ENCODE results near the gene KLK15.
"Not testable (repeated sequence)": the region's sequence is repeated elsewhere in the genome, so short reads cannot be mapped to it uniquely, and the experiment has no call there.

The KLK15 gene

GRCh38 chr19:50792272-50793250 lies 40.8 kb downstream of the KLK15 start:
- TF ChIP-seq CTCF (conservative IDR thresholded peaks at IDR 0.05; ENCODE audit: low read depth, low read length): no peak

GRCh38 chr19:50791594-50792271 lies 41.6 kb downstream of the KLK15 start:
- no peak for DNase-seq (ENCODE audit: low read depth)
- no peak overlapping the region for H3K4me3 ChIP-seq (ENCODE audit: low read depth, low read length)
- TF ChIP-seq CTCF (conservative IDR thresholded peaks at IDR 0.05; ENCODE audit: low read depth, low read length): no peak

More at GRCh38 chr19:50792272-50793250, 40.8 kb downstream of the KLK15 start:
- H3K4me3 ChIP-seq (ENCODE audit: low read depth, low read length): no peak overlapping the region
- no peak for DNase-seq (ENCODE audit: low read depth)

GRCh38 chr19:50790922-50791467 lies 42.4 kb downstream of the KLK15 start:
- TF ChIP-seq CTCF (conservative IDR thresholded peaks at IDR 0.05; ENCODE audit: low read depth, low read length): no peak
- no peak overlapping the region for H3K4me3 ChIP-seq (ENCODE audit: low read depth, low read length)
- no peak for DNase-seq (ENCODE audit: low read depth)

GRCh38 chr19:50790396-50790795 lies 43.0 kb downstream of the KLK15 start, which contains the start of gene ACP4:
Gene ACP4, plus strand, starts transcription at chr19:50790415. Its CDS starts 0 bp downstream, at chr19:50790415.
- no peak for DNase-seq (ENCODE audit: low read depth)
- no peak within 1 kb of the TSS for H3K4me3 ChIP-seq (ENCODE audit: low read depth, low read length)
- TF ChIP-seq CTCF (conservative IDR thresholded peaks at IDR 0.05; ENCODE audit: low read depth, low read length): no peak

GRCh38 chr19:50785329-50785728 lies 48.0 kb downstream of the KLK15 start:
- TF ChIP-seq CTCF (conservative IDR thresholded peaks at IDR 0.05; ENCODE audit: low read depth, low read length): no peak
- DNase-seq (ENCODE audit: low read depth): no peak
- no peak overlapping the region for H3K4me3 ChIP-seq (ENCODE audit: low read depth, low read length)

GRCh38 chr19:50784710-50785109 lies 48.7 kb downstream of the KLK15 start:
- no peak overlapping the region for H3K4me3 ChIP-seq (ENCODE audit: low read depth, low read length)
- DNase-seq (ENCODE audit: low read depth): no peak
- TF ChIP-seq CTCF (conservative IDR thresholded peaks at IDR 0.05; ENCODE audit: low read depth, low read length): no peak

GRCh38 chr19:50783848-50784152 lies 49.6 kb downstream of the KLK15 start:
- H3K4me3 ChIP-seq (ENCODE audit: low read depth, low read length); DNase-seq (ENCODE audit: low read depth): not testable (repeated sequence)

Data from choroid plexus epithelial cell (primary cell).